Stomach (tissue), 9 donors: Measurements from ENCODE around the gene EPG5. TPM values are rescaled to one million over a fixed set of nuclear protein-coding genes. Genes with fewer than 3 reads are reported as not detected.

Source experiments
- DNase-seq, 2 donors: peaks; one replicate each; pipeline versions ENCODE4 v3.0.0 to v3.0.0-alpha.2; 2013 to 2019
- H3K27ac ChIP-seq, 5 donors: fragments of 200-600 bp in 4 of 5; sonication (generic) in 4 of 5; one replicate each; pipeline ENCODE4 v1.5.1; 2013 to 2019; ENCODE audit warnings: mild to moderate bottlenecking in 1 of 5, moderate library complexity in 1 of 5
- H3K27me3 ChIP-seq, 3 donors: fragments of 200-600 bp; sonication (generic); one replicate each; pipeline ENCODE4 v1.5.1; 2017 to 2019; ENCODE audit warnings: mixed run types in 1 of 3
- H3K36me3 ChIP-seq, 4 donors: fragments of 200-600 bp; sonication (generic); 1 replicate in 3 of 4; 2 replicates in 1 of 4; pipeline ENCODE4 v1.5.1; 2016 to 2019
- H3K4me1 ChIP-seq, 4 donors: fragments of 200-600 bp; sonication (generic); one replicate each; pipeline ENCODE4 v1.5.1; 2016 to 2019
- H3K4me3 ChIP-seq, 4 donors: fragments of 200-600 bp; sonication (generic) in 3 of 4; one replicate each; pipeline ENCODE4 v1.5.1; 2016 to 2019; ENCODE audit warnings: mild to moderate bottlenecking in 1 of 4
- H3K9me3 ChIP-seq, 4 donors: fragments of 200-600 bp; sonication (generic); one replicate each; pipeline ENCODE4 v1.5.1; 2016 to 2019
- EP300 ChIP-seq: sonication (generic); formaldehyde crosslinking; IDR thresholded peaks from one replicate; pipeline ENCODE4 v1.6.1; 2017; ENCODE audit warnings: antibody characterized with exemption
- POLR2A ChIP-seq, 4 donors: fragments of 450-650 bp; IDR thresholded peaks; one replicate each; pipeline ENCODE4 v1.6.1; 2016; ENCODE audit warnings: antibody characterized with exemption in 4 of 4, control low read depth in 2 of 4, mild to moderate bottlenecking in 1 of 4, moderate library complexity in 1 of 4
- POLR2AphosphoS5 ChIP-seq, 3 donors: sonication (generic); formaldehyde crosslinking; IDR thresholded peaks; one replicate each; pipeline ENCODE4 v1.6.1; 2016; ENCODE audit warnings: antibody characterized with exemption in 3 of 3
- WGBS, 5 donors: extraction: QIAGEN DNeasy Blood & Tissue Kit in 3 of 5; methylation state at CpG; one replicate each; pipeline versions ENCODE4 v1.1.5 to v1.1.7; 2013 to 2018; 5-methylcytosine and 5-hydroxymethylcytosine counted together
- intact Hi-C: fragments of 100-400 bp; cut with DNase I; formaldehyde crosslinking; loops from one replicate; pipeline ENCODE4 v1.15.1; 2023; ENCODE audit warnings: low total_unique reads
- polyA plus RNA-seq, 3 donors: library from polyadenylated mRNA; stranded (reverse); fragments of 200-250 nt; gene quantifications; one replicate each; pipeline ENCODE4 v1.2.3, GENCODE V29; 2013
- total RNA-seq, 5 donors: library from RNA; depleted of rRNA; stranded (reverse); fragments of >200 nt; gene quantifications; one replicate each; pipeline versions ENCODE4 v1.1.0 to v1.2.3, GENCODE V29; 2014 to 2016
- TF ChIP-seq, protein P1 (sequence below), 7 experiments: fragments of 450-650 bp in 4 of 7; fragments of 200-600 bp in 3 of 7; sonication (generic) in 3 of 7; IDR thresholded peaks; one replicate each; pipeline ENCODE4 v1.5.1; 2016 to 2019; ENCODE audit warnings: antibody characterized with exemption in 7 of 7, control low read depth in 2 of 7, mild to moderate bottlenecking in 1 of 7
- donor health status: healthy with polysubstance abuse.
- donor health status: Bipolar disorder and iron deficiency.
- donor health status: healthy.

EPG5 gene
- total and polyA plus RNA-seq, 8 donors, result 2.0 to 52.9 (median 17.7) TPM

DNA sequence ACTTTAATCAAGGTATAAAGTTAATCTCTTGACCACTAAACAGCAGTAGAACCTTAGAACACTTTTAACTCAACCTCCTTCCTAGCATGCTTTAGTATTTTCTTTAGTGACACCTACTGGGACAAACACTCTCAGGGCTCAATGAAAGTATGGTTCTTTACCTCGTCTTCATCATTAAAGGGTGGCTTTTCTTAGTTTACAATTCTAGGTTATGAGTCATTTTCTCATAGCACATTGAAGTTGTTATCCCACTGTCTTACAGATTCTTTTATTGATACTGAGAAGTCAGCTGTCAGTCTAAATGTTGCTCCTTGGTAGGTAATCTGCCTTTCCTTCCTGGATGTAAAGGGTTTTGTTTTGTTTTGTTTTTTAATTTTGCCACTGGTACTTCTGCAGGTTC is 103.7 kb downstream of the EPG5 start:
- H3K4me3 ChIP-seq, result no peak overlapping the region

DNA sequence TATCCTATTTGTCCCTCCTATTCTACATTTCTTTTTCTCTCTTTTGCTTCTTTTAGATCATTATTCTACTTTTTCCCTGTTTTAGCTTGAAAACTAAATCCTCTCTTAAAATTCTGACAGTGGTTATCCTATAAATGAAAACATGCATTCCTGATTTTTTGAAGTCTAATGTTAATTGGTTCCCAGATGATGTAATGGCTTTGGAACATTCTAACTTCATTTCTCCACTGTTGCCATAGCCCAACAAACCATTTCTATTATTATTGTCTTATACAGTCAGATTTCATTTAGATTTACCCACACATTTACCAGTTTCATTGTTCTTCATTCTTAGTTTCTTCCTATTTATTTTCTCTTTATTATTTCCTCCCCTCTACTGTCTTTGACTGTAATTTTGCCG is 105.2 kb downstream of the EPG5 start:
- 93 to 100% (median 99%) methylated on average over 1 of the region's 1 CpG for WGBS, 5 donors
- no peak for DNase-seq
- Histone ChIP-seq H3K27me3 (no peaks in the 10 kb centered on the region), H3K27ac (no peak overlapping the region), H3K4me3 (no peak overlapping the region), H3K4me1 (no peaks in the 10 kb centered on the region), H3K9me3 (no peaks in the 10 kb centered on the region), H3K36me3 (peaks cover 62 to 100% (median 98%) of the 10 kb centered on the region in 4 donors)
- intact Hi-C loops, result no loop called here
- TF ChIP-seq, protein P1, sequence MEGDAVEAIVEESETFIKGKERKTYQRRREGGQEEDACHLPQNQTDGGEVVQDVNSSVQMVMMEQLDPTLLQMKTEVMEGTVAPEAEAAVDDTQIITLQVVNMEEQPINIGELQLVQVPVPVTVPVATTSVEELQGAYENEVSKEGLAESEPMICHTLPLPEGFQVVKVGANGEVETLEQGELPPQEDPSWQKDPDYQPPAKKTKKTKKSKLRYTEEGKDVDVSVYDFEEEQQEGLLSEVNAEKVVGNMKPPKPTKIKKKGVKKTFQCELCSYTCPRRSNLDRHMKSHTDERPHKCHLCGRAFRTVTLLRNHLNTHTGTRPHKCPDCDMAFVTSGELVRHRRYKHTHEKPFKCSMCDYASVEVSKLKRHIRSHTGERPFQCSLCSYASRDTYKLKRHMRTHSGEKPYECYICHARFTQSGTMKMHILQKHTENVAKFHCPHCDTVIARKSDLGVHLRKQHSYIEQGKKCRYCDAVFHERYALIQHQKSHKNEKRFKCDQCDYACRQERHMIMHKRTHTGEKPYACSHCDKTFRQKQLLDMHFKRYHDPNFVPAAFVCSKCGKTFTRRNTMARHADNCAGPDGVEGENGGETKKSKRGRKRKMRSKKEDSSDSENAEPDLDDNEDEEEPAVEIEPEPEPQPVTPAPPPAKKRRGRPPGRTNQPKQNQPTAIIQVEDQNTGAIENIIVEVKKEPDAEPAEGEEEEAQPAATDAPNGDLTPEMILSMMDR (IDR thresholded peaks at IDR 0.05), result no peak
- TF ChIP-seq POLR2A (IDR thresholded peaks at IDR 0.05), result no peak
- no peak for TF ChIP-seq POLR2AphosphoS5 (IDR thresholded peaks at IDR 0.05)

More for the DNA sequence above, 103.7 kb downstream of the EPG5 start:
- H3K4me1 ChIP-seq, result no peaks in the 10 kb centered on the region
- DNase-seq, result no peak
- no peak overlapping the region for H3K27ac ChIP-seq
- peaks cover 54 to 100% (median 98%) of the 10 kb centered on the region in 4 donors for H3K36me3 ChIP-seq
- H3K9me3 ChIP-seq, result no peaks in the 10 kb centered on the region
- intact Hi-C loops, result no loop called here
- TF ChIP-seq POLR2AphosphoS5 (IDR thresholded peaks at IDR 0.05), result no peak
- no peak for TF ChIP-seq POLR2A (IDR thresholded peaks at IDR 0.05)
- no peak for TF ChIP-seq EP300
- TF ChIP-seq, protein P1 (IDR thresholded peaks at IDR 0.05), result no peak
- H3K27me3 ChIP-seq, result no peaks in the 10 kb centered on the region
- 76 to 87% (median 81%) methylated on average over 1 of the region's 1 CpG for WGBS, 5 donors

- no peaks in the 10 kb centered on the region for H3K9me3 ChIP-seq
- H3K27ac ChIP-seq, result no peak overlapping the region
- intact Hi-C loops, result no loop called here
- no peaks in the 10 kb centered on the region for H3K4me1 ChIP-seq
- 73 to 87% (median 79%) methylated on average over 3 of the region's 3 CpGs for WGBS, 5 donors
- peaks cover 55 to 100% (median 98%) of the 10 kb centered on the region in 4 donors for H3K36me3 ChIP-seq
- no peak for DNase-seq
- no peaks in the 10 kb centered on the region for H3K27me3 ChIP-seq
- no peak overlapping the region for H3K4me3 ChIP-seq
- TF ChIP-seq EP300 (no peak), POLR2A (IDR thresholded peaks at IDR 0.05) (no peak), POLR2AphosphoS5 (IDR thresholded peaks at IDR 0.05) (no peak)
- TF ChIP-seq, protein P1 (IDR thresholded peaks at IDR 0.05), result no peak
These were observed 106.2 kb downstream of the EPG5 start for GRCh38 chr18:45860971-45861370.

DNA sequence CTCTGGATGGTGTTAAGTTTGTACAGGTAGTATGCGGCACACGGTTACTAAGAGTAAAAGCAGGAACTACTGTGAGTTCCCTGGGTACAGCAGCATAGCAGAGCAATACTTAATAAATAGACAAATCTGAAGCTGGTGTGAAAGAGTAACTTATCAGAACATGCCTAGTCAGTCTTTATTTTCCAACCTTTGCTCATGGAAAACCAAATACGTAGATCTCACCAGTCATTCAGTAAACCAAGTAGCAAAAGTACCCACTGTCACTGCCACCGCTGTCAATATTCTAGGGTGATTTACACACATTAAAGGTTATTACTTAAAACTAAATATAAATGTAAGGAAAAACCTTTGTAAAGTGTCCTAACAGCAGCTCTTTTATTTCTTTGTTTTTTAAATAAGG is 106.6 kb downstream of the EPG5 start:
- TF ChIP-seq EP300 (no peak), POLR2A (IDR thresholded peaks at IDR 0.05) (no peak), POLR2AphosphoS5 (IDR thresholded peaks at IDR 0.05) (no peak)
- TF ChIP-seq, protein P1 (IDR thresholded peaks at IDR 0.05), result no peak
- 80 to 95% (median 83%) methylated on average over 4 of the region's 4 CpGs for WGBS, 5 donors
- no peaks in the 10 kb centered on the region for H3K4me1 ChIP-seq

More for the DNA sequence above, 106.6 kb downstream of the EPG5 start:
- Histone ChIP-seq H3K27ac (no peak overlapping the region), H3K36me3 (peaks cover 55 to 100% (median 98%) of the 10 kb centered on the region in 4 donors), H3K4me3 (no peak overlapping the region), H3K27me3 (no peaks in the 10 kb centered on the region), H3K9me3 (no peaks in the 10 kb centered on the region)
- no peak for DNase-seq
- intact Hi-C loops, result no loop called here
